MCF 10A (cell line): ENCODE data around the gene LARGE2. TPM values are rescaled to one million over a fixed set of nuclear protein-coding genes. Genes with fewer than 3 reads are reported as not detected.

Source experiments
- BruUV-seq: library from RNA; stranded (reverse); fragments of 400-500 nt; replicated peaks from 2 replicates; lab custom pipeline; 2021; lab: Mats Ljungman, UMichigan
- CTCF ChIA-PET: fragments of 300-600 bp; sonication (Branson Sonifier 250); formaldehyde crosslinking; extraction: SDS; loops from one replicate; lab custom pipeline; 2021; ENCODE audit warnings: antibody characterized with exemption, inconsistent platforms; lab: Yijun Ruan, JAX
- POLR2A ChIA-PET: fragments of 300-600, 350-650 bp; sonication (Branson Sonifier 250); formaldehyde crosslinking; extraction: SDS; loops from one replicate; lab custom pipeline; 2020; ENCODE audit warnings: antibody characterized with exemption, inconsistent platforms; lab: Yijun Ruan, JAX
- DNase-seq: peaks from one replicate; pipeline ENCODE4 v3.0.0-alpha.2; 2018; ENCODE audit not compliant: unreplicated experiment
- H3K27ac Mint-ChIP-seq: one replicate; pipeline ENCODE4 v1.8.0; 2022; ENCODE audit warnings: mild to moderate bottlenecking, low read depth, mixed read lengths; ENCODE audit not compliant: unreplicated experiment
- H3K27me3 Mint-ChIP-seq: one replicate; pipeline ENCODE4 v1.8.0; 2022; ENCODE audit warnings: mixed read lengths; ENCODE audit not compliant: insufficient read depth, unreplicated experiment
- H3K36me3 Mint-ChIP-seq: one replicate; pipeline ENCODE4 v1.8.0; 2022; ENCODE audit warnings: mild to moderate bottlenecking, moderate library complexity, mixed read lengths; ENCODE audit not compliant: insufficient read depth, unreplicated experiment
- H3K4me1 Mint-ChIP-seq: one replicate; pipeline ENCODE4 v1.8.0; 2022; ENCODE audit warnings: mixed read lengths; ENCODE audit not compliant: insufficient read depth, unreplicated experiment
- H3K4me3 Mint-ChIP-seq: one replicate; pipeline ENCODE4 v1.8.0; 2022; ENCODE audit warnings: mild to moderate bottlenecking, moderate library complexity, mixed read lengths; ENCODE audit not compliant: unreplicated experiment
- H3K9me3 Mint-ChIP-seq: one replicate; pipeline ENCODE4 v1.8.0; 2022; ENCODE audit warnings: mixed read lengths; ENCODE audit not compliant: unreplicated experiment
- intact Hi-C: fragments of 100-400 bp; cut with micrococcal nuclease; formaldehyde crosslinking; loops from 2 replicates; pipeline ENCODE4 v1.14.1; 2022
- total RNA-seq: library from RNA; stranded (reverse); gene quantifications from 2 replicates; pipeline ENCODE4 v1.2.3, GENCODE V29; 2022
- TF ChIP-seq, protein P1 (sequence below): fragments of 200-600 bp; IDR thresholded peaks from one replicate; pipeline ENCODE4 v1.8.0; 2022; ENCODE audit warnings: antibody characterized with exemption, mild to moderate bottlenecking; ENCODE audit not compliant: unreplicated experiment

The LARGE2 gene
- total RNA-seq, 1 experiment from 2014 or later: 0.91 TPM

DNA sequence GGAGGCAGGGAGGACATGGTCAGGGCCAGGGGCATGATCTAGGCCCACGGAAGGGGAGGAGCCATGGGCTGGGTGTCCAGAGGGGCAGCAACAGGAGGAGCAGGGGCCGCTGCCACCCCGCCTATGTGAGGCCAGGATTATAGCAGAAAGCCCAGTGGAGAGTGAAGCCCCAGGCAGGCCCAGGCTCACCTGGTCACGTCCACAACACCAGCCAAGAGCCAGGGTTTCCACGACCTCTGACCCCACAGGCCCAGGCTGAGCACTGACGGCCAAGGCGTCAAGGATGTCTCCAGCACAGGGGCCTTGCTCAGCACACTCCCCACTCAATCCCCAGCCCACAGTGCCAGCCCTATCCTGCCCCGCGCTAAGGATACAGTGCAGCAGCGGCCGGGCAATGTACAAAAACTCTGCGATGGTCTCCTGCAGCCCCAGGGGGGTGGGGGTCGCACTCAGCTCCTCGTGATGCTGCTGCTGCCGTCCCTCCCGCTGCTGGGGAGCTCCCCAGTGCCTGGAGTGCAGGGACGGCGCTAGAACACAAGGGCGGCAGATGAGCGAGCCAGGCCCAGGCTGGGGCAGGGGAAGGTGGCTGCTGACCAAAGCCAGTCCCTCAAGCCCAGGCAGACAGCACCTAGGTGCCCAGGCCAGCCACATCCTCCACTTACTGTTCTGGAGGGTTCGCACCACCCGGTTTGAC, 8.4 kb upstream of the LARGE2 start:
- Mint-ChIP-seq H3K36me3 (peaks cover 28% of the 10 kb centered on the region), H3K4me3 (no peak overlapping the region), H3K27me3 (no peaks in the 10 kb centered on the region), H3K9me3 (no peaks in the 10 kb centered on the region), H3K4me1 (no peaks in the 10 kb centered on the region), H3K27ac (no peak overlapping the region)
- CTCF ChIA-PET: no interaction called here
- BruUV-seq: no TSS peak
- DNase-seq: no peak
- intact Hi-C loops: no loop called here
- TF ChIP-seq, protein P1, sequence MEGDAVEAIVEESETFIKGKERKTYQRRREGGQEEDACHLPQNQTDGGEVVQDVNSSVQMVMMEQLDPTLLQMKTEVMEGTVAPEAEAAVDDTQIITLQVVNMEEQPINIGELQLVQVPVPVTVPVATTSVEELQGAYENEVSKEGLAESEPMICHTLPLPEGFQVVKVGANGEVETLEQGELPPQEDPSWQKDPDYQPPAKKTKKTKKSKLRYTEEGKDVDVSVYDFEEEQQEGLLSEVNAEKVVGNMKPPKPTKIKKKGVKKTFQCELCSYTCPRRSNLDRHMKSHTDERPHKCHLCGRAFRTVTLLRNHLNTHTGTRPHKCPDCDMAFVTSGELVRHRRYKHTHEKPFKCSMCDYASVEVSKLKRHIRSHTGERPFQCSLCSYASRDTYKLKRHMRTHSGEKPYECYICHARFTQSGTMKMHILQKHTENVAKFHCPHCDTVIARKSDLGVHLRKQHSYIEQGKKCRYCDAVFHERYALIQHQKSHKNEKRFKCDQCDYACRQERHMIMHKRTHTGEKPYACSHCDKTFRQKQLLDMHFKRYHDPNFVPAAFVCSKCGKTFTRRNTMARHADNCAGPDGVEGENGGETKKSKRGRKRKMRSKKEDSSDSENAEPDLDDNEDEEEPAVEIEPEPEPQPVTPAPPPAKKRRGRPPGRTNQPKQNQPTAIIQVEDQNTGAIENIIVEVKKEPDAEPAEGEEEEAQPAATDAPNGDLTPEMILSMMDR: no peak
- POLR2A ChIA-PET: no interaction called here

DNA sequence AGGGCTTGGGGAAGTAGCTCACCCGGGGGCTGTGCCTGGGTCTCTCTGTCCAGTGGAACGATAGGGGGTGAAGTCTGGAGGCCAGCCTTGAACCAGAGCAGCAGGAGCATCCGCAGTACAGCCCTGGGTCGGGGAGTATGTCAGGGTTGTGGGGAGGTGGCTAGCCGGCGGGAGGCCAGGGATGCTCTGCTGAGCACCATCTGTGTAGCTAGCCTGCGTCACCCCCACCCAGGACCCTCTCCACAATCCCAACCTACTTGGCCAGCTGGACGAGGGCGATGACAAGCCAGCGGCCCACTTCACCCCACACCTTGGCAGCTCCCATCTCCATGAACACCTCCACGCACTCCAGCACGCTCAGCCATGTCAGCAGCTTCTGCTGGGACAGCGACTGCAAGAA, 7.0 kb upstream of the LARGE2 start:
- H3K4me1 Mint-ChIP-seq: no peaks in the 10 kb centered on the region
- peaks cover 26% of the 10 kb centered on the region for H3K36me3 Mint-ChIP-seq
- no peaks in the 10 kb centered on the region for H3K27me3 Mint-ChIP-seq
- no peaks in the 10 kb centered on the region for H3K9me3 Mint-ChIP-seq
- intact Hi-C loops: no loop called here
- TF ChIP-seq, protein P1: no peak
- no peak overlapping the region for H3K4me3 Mint-ChIP-seq
- POLR2A ChIA-PET: interaction anchor here (0.9 kb wide), 1 partner anchor 10 kb away, joined by 3 read pairs; no protein-coding TSS in a partner anchor
- CTCF ChIA-PET: interaction anchor here (0.6 kb wide), 1 partner anchor 73 kb away, joined by 4 read pairs; no protein-coding TSS in a partner anchor
- BruUV-seq: no TSS peak
- DNase-seq: no peak
- no peak overlapping the region for H3K27ac Mint-ChIP-seq

DNA sequence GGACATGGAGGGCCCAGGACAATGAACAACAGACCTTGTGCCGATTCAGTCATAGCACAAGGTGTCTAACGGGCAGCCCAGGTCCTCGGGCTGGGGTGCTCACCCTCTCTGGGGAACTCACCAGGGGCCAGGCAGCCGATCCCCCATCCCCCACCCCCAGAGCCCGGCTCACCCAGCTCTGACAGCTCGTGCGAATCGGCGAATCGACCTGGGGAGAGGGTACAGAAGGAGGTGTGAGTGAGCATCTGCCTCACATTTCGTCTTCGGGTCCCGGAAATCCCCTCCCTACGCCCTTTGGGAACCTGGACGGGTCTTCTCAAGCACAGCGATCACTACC, 5.2 kb upstream of the LARGE2 start:
- Mint-ChIP-seq H3K27ac (peak overlapping the region; percentile 95), H3K9me3 (no peaks in the 10 kb centered on the region), H3K27me3 (no peaks in the 10 kb centered on the region), H3K4me3 (peak overlapping the region; percentile 92), H3K4me1 (no peaks in the 10 kb centered on the region), H3K36me3 (peaks cover 11% of the 10 kb centered on the region)
- intact Hi-C loops: no loop called here
- ChIA-PET CTCF (no interaction called here), POLR2A (interaction anchor here (1.0 to 2.6 kb wide), 17 partner anchors 9 to 758 kb away, joined by 3 to 23 read pairs (median 6); partner anchors contain the start of gene SLC35C1)
- TF ChIP-seq, protein P1: no peak
- no peak for DNase-seq
- no TSS peak for BruUV-seq

DNA sequence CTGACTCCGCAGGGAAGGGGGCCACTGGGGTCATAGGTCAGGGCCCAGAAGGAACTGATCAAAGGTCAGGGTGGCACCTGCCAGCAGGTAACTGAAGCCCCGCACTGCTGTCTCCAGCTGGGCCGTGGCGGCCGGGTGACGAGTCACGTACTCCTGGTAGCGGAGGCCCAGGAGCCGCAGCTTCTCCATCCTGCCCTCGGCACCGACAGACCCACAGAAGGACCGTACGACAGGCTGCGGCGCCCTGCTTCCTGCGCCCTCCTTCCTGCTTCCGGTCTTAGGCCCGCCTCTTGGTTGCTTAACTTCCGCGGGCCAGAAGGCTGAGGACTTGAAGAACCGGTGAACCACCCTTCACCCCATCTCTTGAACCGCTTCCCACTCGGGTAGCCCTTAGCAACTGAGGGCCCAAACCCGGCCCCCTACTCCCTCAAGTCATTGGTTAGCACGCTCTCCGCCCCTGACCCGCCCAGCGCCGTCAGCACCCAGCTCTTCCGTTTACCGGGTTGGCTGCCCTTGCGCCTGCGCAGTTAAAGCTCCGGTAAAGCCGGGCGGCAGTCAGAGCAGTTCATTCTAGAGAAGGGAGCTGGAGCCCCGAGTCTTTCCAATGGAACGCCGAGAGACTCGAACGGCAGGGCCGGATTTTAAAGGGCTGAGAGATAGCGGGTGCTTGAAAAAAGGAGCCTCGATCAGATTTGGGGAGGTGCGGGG, 4.7 kb upstream of the LARGE2 start, which contains the start of gene PEX16:
Gene PEX16, minus strand, starts transcription at position 255 of the 708 bp plus-strand sequence. Its CDS starts 66 bp downstream, at position 189.
- ChIA-PET POLR2A (interaction anchor here (0.7 to 2.6 kb wide), 26 partner anchors 9 to 1354 kb away, joined by 3 to 23 read pairs (median 5); partner anchors contain the start of genes CRY2 and SLC35C1), CTCF (interaction anchor here (0.6 to 0.9 kb wide), 5 partner anchors 13 to 217 kb away, joined by 3 to 4 read pairs (median 3); no protein-coding TSS in a partner anchor)
- intact Hi-C loops: loop anchor here (1.0 kb wide), 1 partner anchor 70 kb away; the partner anchor contains the start of gene CRY2

More for the DNA sequence above, 4.7 kb upstream of the LARGE2 start, which contains the start of gene PEX16:
- Mint-ChIP-seq H3K27ac (peak within 1 kb of the TSS; percentile 95), H3K9me3 (no peaks in the 10 kb centered on the region), H3K4me1 (no peaks in the 10 kb centered on the region), H3K36me3 (peaks cover 11% of the 10 kb centered on the region), H3K4me3 (peak within 1 kb of the TSS; percentile 92), H3K27me3 (no peaks in the 10 kb centered on the region)
- BruUV-seq: no TSS peak
- peak; percentile 98 for DNase-seq
- TF ChIP-seq, protein P1: no peak
